Activated CD8-positive, alpha-beta memory T cell treated with anti-CD3 and anti-CD28 coated beads for 4 hours (primary cell): ENCODE data around the gene GABRE.
"Not testable (repeated sequence)": the region's sequence is repeated elsewhere in the genome, so short reads cannot be mapped to it uniquely, and the experiment has no call there.

Source experiments
- DNase-seq, 2 donors: peaks; one replicate each; pipeline ENCODE4 v3.0.0-alpha.2; 2020; ENCODE audit warnings: low read depth in 2 of 2

Gene GABRE

GRCh38 chrX:151970027-151970426 is 4.4 kb downstream of the GABRE start:
- no peak for DNase-seq

GRCh38 chrX:151966236-151966635 is 8.2 kb downstream of the GABRE start:
- DNase-seq: no peak

GRCh38 chrX:151962034-151962433 is 12.4 kb downstream of the GABRE start:
- no peak for DNase-seq

- no peak for DNase-seq
These were observed 16.4 kb downstream of the GABRE start for GRCh38 chrX:151958101-151958500.

- DNase-seq: no peak
These were observed 19.7 kb downstream of the GABRE start for GRCh38 chrX:151954730-151955129.

GRCh38 chrX:151938172-151938571 is 36.3 kb downstream of the GABRE start:
- DNase-seq: no peak

GRCh38 chrX:151935358-151935757 is 39.1 kb downstream of the GABRE start:
- DNase-seq: no peak

- DNase-seq: no peak
These were observed 45.4 kb downstream of the GABRE start for GRCh38 chrX:151929126-151929525.

GRCh38 chrX:151923648-151924047 is 50.8 kb downstream of the GABRE start:
- DNase-seq: no peak

GRCh38 chrX:151922692-151923091 is 51.8 kb downstream of the GABRE start:
- DNase-seq: no peak

- DNase-seq: no peak
These were observed 52.6 kb downstream of the GABRE start for GRCh38 chrX:151921866-151922265.

- no peak for DNase-seq
These were observed 53.2 kb downstream of the GABRE start for GRCh38 chrX:151921292-151921691.

- no peak for DNase-seq
These were observed 53.9 kb downstream of the GABRE start for GRCh38 chrX:151920530-151920929.

GRCh38 chrX:151920101-151920500 is 54.4 kb downstream of the GABRE start:
- DNase-seq: no peak

- no peak for DNase-seq
These were observed 54.9 kb downstream of the GABRE start for GRCh38 chrX:151919610-151920009.

- not testable (repeated sequence) for DNase-seq
These were observed 55.7 kb downstream of the GABRE start for GRCh38 chrX:151918736-151919135.

GRCh38 chrX:151912780-151913179 is 61.7 kb downstream of the GABRE start, which contains the start of gene MAGEA4:
TSS of gene MAGEA4 (plus strand) at chrX:151912889. CDS start at chrX:151923665, 10,776 bp downstream.
- DNase-seq: no peak

- DNase-seq: no peak
These were observed 62.3 kb downstream of the GABRE start for GRCh38 chrX:151912221-151912620.

- no peak for DNase-seq
These were observed 69.5 kb downstream of the GABRE start for GRCh38 chrX:151904989-151905388.
